HG03460 (cell line): ENCODE measurements around the gene NFKBIZ.

Experiments
- ATAC-seq: cut with Tn5 transposase; IDR thresholded peaks from one replicate; pipeline ENCODE4 v1.9.1; 2021; ENCODE audit not compliant: unreplicated experiment

The NFKBIZ gene, protein sequence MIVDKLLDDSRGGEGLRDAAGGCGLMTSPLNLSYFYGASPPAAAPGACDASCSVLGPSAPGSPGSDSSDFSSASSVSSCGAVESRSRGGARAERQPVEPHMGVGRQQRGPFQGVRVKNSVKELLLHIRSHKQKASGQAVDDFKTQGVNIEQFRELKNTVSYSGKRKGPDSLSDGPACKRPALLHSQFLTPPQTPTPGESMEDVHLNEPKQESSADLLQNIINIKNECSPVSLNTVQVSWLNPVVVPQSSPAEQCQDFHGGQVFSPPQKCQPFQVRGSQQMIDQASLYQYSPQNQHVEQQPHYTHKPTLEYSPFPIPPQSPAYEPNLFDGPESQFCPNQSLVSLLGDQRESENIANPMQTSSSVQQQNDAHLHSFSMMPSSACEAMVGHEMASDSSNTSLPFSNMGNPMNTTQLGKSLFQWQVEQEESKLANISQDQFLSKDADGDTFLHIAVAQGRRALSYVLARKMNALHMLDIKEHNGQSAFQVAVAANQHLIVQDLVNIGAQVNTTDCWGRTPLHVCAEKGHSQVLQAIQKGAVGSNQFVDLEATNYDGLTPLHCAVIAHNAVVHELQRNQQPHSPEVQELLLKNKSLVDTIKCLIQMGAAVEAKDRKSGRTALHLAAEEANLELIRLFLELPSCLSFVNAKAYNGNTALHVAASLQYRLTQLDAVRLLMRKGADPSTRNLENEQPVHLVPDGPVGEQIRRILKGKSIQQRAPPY

GRCh38 chr3:101848754-101849713 lies at the start of gene NFKBIZ:
TSS of gene NFKBIZ (plus strand) at chr3:101849514. CDS start at chr3:101849629, 115 bp downstream.
- ATAC-seq = peak; percentile 78

DNA sequence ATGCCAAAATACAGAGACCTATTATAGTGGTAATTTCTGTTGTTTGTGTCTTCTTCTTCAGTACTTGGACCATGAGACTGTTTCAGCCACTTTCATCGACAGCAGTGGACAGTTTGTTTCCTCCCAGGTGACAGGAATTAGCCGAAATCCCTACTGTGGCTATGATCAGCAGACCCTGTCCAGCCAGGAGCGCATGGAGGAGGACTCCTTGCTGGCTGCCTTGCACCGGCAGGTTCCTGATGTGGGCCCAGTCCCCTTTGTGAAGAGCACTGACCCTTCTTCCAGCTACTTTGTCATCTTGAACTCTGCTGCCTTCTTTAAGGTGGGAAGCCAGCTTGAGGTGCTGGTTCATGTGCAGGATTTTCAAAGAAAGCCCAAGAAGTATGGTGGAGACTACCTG lies 48.1 kb upstream of the NFKBIZ start:
- ATAC-seq = no peak

- no peak for ATAC-seq
Measured at GRCh38 chr3:101802179-101802578, 47.1 kb upstream of the NFKBIZ start.

DNA sequence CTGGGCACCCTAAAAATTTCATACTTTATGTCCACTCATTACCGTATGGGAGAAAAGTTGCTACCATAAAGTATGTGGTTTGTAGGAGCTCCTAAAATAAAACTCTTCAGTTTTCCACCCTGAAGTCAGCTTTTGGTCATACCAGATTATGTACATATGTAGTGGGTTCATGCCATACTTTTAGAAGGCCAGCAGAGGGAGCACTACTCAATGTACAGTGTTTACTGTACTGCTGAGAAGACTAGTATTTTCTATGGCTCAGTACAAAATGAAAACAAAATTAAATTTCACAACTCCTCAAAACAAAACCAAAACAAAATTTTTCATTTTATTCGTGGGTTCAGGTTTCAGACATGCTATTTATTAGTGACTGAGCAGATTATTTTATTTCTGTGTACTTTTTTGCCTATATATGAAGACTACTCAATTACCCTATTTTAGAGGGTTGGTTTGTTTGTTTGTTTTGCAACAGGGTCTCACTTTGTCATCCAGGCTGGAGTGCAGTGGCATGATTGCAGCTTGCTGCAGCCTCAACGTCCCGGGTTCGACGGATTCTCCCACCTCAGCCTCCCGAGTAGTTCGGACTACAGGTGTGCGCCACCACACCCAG lies 46.0 kb upstream of the NFKBIZ start:
- peak; percentile 87 for ATAC-seq

DNA sequence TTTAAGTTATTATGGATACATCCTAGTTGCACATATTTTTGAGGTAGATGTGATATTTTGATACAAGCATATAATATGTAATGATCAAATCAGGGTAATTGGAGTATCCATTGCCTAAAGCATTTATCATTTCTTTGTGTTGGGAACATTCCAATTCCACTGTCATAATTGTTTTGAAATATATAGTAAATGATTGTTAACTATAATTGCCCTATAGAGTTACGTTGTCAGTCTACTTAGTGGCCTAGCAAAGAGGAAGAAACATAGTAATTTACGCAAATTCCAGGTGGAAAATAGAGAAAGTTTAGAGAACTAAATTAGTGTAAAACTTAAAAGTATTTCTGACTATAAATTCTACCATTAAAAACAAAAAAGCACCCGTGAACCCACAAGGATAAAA lies 45.4 kb upstream of the NFKBIZ start:
- no peak for ATAC-seq

DNA sequence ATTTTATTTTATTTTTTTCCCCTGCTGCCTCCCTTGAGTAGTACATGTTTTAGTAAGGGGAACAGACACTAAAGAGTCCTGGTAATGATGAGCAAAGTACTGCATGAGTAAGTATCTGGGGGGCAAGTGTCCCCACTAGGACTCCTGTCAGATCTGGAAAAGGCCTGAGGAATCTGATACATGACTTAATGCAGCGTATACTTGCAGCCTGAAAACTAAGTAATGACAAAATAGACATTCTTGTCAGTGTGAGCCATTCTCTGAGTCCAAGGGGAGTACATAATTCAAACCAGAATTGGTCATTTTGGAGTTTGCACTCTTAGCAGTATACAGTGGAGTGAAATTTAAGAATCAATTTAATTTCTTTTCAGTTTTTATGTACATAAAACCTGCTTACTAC lies 42.8 kb upstream of the NFKBIZ start:
- no peak for ATAC-seq

- peak; percentile 54 for ATAC-seq
Measured at GRCh38 chr3:101807888-101808287, 41.4 kb upstream of the NFKBIZ start.

DNA sequence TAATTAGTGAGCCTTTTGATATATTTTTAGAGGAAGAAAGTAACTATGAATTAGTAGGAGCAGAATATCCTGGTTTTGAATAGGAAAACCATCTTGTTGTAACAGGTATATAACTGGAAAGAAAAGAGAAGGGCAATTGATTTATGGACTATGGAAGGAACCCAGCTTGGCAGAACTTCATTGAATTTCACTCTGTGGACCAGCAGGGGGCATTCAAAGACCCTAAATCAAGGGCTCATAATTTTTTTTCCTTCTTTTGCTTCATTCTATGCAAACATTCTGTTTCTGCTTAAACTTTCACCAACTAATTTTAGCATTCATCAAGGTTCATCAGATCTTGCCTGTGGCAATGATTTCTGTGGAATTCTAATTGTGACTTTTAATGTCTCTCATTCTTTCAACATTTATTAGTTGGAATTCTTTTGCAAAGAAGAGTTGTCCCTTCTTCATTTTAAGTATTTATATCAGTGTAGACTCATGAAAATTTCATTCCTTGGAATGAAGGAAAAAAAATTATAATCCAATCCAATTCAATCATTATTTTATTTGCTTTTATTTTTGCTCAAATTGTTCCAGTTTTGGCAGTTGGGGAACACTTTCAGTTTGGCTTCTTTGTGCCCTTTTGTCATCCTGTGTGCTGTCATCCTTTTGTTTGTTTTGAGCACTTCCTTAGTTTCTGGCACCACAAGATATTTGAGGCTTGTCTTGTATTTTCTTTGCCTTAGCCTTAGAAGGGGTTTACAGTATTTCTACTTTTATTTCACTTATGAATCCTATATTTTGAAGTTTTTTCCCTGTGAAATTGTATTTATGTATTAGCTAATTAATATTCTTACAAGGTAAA lies 39.9 kb upstream of the NFKBIZ start:
- ATAC-seq = no peak

- ATAC-seq = no peak
Measured at GRCh38 chr3:101810022-101810418, 39.3 kb upstream of the NFKBIZ start.

GRCh38 chr3:101811875-101812274 lies 37.4 kb upstream of the NFKBIZ start:
- ATAC-seq = no peak

- no peak for ATAC-seq
Measured at GRCh38 chr3:101812895-101813294, 36.4 kb upstream of the NFKBIZ start.

DNA sequence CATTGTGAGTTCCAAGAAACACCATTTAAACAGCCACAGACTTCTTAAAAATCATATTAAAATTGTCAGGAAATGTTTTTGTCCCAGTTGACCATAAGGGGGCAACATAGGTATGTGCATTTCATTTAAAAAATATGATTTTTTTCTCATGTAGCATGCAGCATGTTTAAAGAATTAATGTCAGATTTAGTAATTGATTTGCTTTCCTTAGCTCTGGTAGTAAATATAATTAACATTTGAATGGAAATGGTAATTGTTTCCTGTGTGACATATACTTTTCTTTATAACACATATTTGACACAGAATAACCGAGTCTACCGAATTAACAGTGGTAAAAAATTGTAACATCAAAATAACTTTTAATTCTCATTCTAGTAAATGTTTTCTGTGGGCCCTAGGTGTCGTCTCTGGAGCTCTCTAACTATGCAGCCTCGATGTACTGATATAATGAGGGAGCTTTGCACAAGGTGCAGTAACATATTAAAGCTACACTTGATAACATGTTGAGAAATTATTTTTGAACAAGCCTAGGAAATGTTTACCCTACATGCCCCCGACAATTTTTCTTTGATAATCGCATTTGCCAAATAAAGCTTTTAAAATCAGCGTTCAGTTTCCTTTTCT lies 35.4 kb upstream of the NFKBIZ start:
- no peak for ATAC-seq

- no peak for ATAC-seq
Measured at GRCh38 chr3:101814835-101815234, 34.5 kb upstream of the NFKBIZ start.

DNA sequence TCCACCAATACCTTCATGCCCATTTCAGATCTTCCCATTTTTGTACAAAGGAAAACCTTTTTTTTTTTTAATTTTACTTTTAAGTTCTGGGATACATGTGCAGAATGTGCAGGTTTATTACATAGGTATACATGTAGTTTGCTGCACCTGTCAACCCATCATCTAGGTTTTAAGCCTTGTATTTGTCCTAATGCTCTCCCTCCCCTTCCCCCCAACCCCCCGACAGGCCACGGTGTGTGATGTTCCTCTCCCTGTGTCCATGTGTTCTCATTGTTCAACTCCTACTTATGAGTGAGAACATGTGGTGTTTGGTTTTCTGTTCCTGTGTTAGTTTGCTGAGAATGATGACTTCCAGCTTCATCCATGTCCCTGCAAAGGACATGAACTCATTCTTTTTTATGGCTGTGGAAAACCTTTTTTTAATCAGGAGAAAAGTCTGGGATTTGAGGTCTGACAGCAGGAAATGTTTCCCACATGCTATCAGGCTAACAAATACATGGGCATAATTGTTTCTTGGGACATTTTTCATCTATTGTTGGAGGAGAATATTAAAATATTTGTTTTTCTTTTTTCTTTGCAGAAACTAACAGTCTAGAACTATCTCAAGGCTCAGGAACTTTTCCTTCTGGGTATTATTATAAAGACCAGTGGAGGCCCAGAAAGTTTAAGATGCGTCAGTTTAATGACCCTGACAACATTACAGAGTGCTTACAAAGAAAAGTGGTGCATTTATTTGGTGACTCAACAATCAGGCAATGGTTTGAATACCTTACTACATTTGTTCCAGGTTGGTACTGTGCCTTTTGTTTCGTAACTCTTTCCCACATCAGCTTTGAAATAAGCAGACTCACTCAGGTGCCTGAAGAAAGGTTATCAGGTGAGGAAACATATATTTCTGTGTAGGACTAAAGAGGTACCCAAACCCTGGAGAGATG lies 32.8 kb upstream of the NFKBIZ start:
- no peak for ATAC-seq

GRCh38 chr3:101817992-101818391 lies 31.3 kb upstream of the NFKBIZ start:
- no peak for ATAC-seq

GRCh38 chr3:101819649-101820206 lies 29.6 kb upstream of the NFKBIZ start:
- peak; percentile 39 for ATAC-seq

GRCh38 chr3:101821503-101821902 lies 27.8 kb upstream of the NFKBIZ start:
- ATAC-seq = no peak

DNA sequence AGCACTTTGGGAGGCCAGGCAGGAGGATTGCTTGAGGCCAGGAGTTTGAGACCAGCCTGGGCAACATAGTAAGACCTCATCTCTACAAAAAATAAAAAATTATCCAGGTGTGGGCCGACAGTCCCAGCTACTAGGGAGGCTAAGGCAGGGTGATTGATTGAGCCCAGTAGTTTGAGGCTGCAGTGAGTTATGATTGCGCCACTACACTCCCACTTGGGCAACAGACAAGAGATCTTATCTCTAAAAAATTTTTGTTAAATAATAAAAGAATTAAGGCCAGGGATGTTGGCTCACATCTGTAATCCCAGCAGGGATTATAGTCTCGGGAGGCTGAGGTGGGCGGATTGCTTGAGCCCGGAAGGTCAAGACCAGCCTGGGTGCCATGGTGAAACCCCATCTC lies 25.8 kb upstream of the NFKBIZ start:
- ATAC-seq = no peak
